Measurements from ENCODE around the gene TUBE1.
"Not testable (repeated sequence)": the region's sequence is repeated elsewhere in the genome, so short reads cannot be mapped to it uniquely, and the experiment has no call there.

The TUBE1 gene

DNA sequence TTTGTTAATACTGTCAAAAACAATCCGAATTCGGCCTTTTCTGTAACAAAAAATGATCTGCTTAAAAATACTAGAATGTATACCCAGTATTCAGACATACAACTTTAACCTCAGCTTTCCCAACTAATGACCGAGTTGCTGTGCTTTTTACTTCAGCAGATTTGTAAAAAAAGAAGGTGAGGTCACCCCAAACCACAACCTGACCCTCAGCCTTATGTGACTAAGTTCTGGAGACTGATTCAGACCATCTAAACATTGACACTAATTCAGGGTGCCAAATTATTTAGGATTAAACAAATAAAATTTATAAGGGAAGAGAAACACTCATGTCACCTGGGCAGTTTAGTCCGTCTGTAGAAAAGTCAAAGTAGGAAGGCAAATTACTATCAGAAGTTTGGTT is 25.7 kb downstream of the TUBE1 start:
- H3K9me3 ChIP-seq (ENCODE audit: control insufficient read depth, low read depth, low read length) = no peaks in the 10 kb centered on the region

GRCh38 chr6:112058243-112059032 is 28.8 kb downstream of the TUBE1 start:
- Histone ChIP-seq H3K4me1 (ENCODE audit: control insufficient read depth, low read depth, low read length) (no peaks in the 10 kb centered on the region), H3K4me3 (ENCODE audit: low read length) (no peak overlapping the region), H3K27me3 (ENCODE audit: control insufficient read depth, insufficient read depth, low read length) (no peaks in the 10 kb centered on the region), H3K27ac (ENCODE audit: low read length) (no peak overlapping the region), H3K9ac (ENCODE audit: low read length) (no peak overlapping the region), H3K36me3 (ENCODE audit: control insufficient read depth, low read depth, low read length) (no peaks in the 10 kb centered on the region), H3K9me3 (ENCODE audit: control insufficient read depth, low read depth, low read length) (no peaks in the 10 kb centered on the region)

More for the DNA sequence above, 25.7 kb downstream of the TUBE1 start:
- Histone ChIP-seq H3K4me1 (ENCODE audit: control insufficient read depth, low read depth, low read length) (no peaks in the 10 kb centered on the region), H3K4me3 (ENCODE audit: low read length) (no peak overlapping the region), H3K36me3 (ENCODE audit: control insufficient read depth, low read depth, low read length) (no peaks in the 10 kb centered on the region), H3K27ac (ENCODE audit: low read length) (no peak overlapping the region), H3K9ac (ENCODE audit: low read length) (no peak overlapping the region), H3K27me3 (ENCODE audit: control insufficient read depth, insufficient read depth, low read length) (no peaks in the 10 kb centered on the region)

GRCh38 chr6:112054555-112055190 is 32.6 kb downstream of the TUBE1 start:
- Histone ChIP-seq H3K27ac (ENCODE audit: low read length) (no peak overlapping the region), H3K27me3 (ENCODE audit: control insufficient read depth, insufficient read depth, low read length) (no peaks in the 10 kb centered on the region), H3K9ac (ENCODE audit: low read length) (no peak overlapping the region), H3K36me3 (ENCODE audit: control insufficient read depth, low read depth, low read length) (no peaks in the 10 kb centered on the region), H3K4me3 (ENCODE audit: low read length) (no peak overlapping the region), H3K9me3 (ENCODE audit: control insufficient read depth, low read depth, low read length) (no peaks in the 10 kb centered on the region), H3K4me1 (ENCODE audit: control insufficient read depth, low read depth, low read length) (no peaks in the 10 kb centered on the region)

DNA sequence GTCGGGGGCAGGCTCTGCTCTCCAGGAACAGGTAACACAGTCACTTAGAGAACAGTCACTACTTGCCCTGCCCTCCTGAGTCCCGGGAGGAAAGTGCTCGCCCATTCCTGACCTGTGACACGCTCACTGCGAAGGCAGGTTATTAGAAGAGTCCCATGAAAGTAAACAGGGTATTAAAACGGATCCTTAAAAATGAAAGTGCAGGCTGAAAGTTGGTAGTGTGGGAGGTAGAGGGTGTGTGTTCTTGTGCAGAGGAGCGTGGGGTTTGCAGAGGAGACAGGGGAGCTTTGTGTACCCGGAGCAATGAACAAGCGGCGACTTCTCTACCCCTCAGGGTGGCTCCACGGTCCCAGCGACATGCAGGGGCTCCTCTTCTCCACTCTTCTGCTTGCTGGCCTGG is 33.3 kb downstream of the TUBE1 start, which contains the start of gene CCN6:
TSS of gene CCN6 (plus strand) at position 104 of the 400 bp plus-strand sequence. CDS start at position 358, 254 bp downstream.
- no peaks in the 10 kb centered on the region for H3K9me3 ChIP-seq (ENCODE audit: control insufficient read depth, low read depth, low read length)
- no peaks in the 10 kb centered on the region for H3K27me3 ChIP-seq (ENCODE audit: control insufficient read depth, insufficient read depth, low read length)
- H3K36me3 ChIP-seq (ENCODE audit: control insufficient read depth, low read depth, low read length) = no peaks in the 10 kb centered on the region
- no peak within 1 kb of the TSS for H3K27ac ChIP-seq (ENCODE audit: low read length)
- H3K4me1 ChIP-seq (ENCODE audit: control insufficient read depth, low read depth, low read length) = no peaks in the 10 kb centered on the region
- no peak within 1 kb of the TSS for H3K9ac ChIP-seq (ENCODE audit: low read length)
- no peak within 1 kb of the TSS for H3K4me3 ChIP-seq (ENCODE audit: low read length)

DNA sequence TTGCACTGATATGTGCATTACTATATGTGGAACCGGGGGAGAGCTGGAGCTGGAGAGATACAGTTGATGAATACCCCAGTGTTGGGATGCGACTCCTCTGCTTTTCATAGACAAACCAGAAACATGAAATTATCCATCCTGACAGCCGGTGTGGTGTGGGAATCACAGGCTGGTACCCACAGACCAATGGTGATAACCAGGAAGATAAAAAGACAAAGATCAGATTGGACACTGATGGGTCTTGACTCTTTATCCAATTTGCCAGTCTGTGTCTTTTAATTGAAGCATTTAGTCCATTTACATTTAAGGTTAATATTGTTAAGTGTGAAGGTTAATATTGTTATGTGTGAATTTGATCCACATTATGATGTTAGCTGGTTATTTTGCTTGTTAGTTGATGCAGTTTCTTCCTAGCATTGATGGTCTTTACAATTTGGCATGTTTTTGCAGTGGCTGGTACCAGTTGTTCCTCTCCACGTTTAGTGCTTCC is 36.0 kb downstream of the TUBE1 start:
- not testable (repeated sequence) for H3K27me3 ChIP-seq (ENCODE audit: control insufficient read depth, insufficient read depth, low read length); H3K4me3 ChIP-seq (ENCODE audit: low read length); H3K4me1 ChIP-seq (ENCODE audit: control insufficient read depth, low read depth, low read length); H3K9me3 ChIP-seq (ENCODE audit: control insufficient read depth, low read depth, low read length); H3K36me3 ChIP-seq (ENCODE audit: control insufficient read depth, low read depth, low read length); H3K9ac ChIP-seq (ENCODE audit: low read length); H3K27ac ChIP-seq (ENCODE audit: low read length)

- H3K27me3 ChIP-seq (ENCODE audit: control insufficient read depth, insufficient read depth, low read length) = no peaks in the 10 kb centered on the region
- no peaks in the 10 kb centered on the region for H3K4me1 ChIP-seq (ENCODE audit: control insufficient read depth, low read depth, low read length)
- no peak overlapping the region for H3K27ac ChIP-seq (ENCODE audit: low read length)
- H3K4me3 ChIP-seq (ENCODE audit: low read length) = no peak overlapping the region
- no peaks in the 10 kb centered on the region for H3K36me3 ChIP-seq (ENCODE audit: control insufficient read depth, low read depth, low read length)
- H3K9ac ChIP-seq (ENCODE audit: low read length) = no peak overlapping the region
- no peaks in the 10 kb centered on the region for H3K9me3 ChIP-seq (ENCODE audit: control insufficient read depth, low read depth, low read length)
Measured at GRCh38 chr6:112050429-112050828, 36.9 kb downstream of the TUBE1 start.

GRCh38 chr6:112049996-112050395 is 37.3 kb downstream of the TUBE1 start:
- Histone ChIP-seq H3K9me3 (ENCODE audit: control insufficient read depth, low read depth, low read length) (no peaks in the 10 kb centered on the region), H3K4me1 (ENCODE audit: control insufficient read depth, low read depth, low read length) (no peaks in the 10 kb centered on the region), H3K9ac (ENCODE audit: low read length) (no peak overlapping the region), H3K4me3 (ENCODE audit: low read length) (no peak overlapping the region), H3K27ac (ENCODE audit: low read length) (no peak overlapping the region), H3K27me3 (ENCODE audit: control insufficient read depth, insufficient read depth, low read length) (no peaks in the 10 kb centered on the region), H3K36me3 (ENCODE audit: control insufficient read depth, low read depth, low read length) (no peaks in the 10 kb centered on the region)

DNA sequence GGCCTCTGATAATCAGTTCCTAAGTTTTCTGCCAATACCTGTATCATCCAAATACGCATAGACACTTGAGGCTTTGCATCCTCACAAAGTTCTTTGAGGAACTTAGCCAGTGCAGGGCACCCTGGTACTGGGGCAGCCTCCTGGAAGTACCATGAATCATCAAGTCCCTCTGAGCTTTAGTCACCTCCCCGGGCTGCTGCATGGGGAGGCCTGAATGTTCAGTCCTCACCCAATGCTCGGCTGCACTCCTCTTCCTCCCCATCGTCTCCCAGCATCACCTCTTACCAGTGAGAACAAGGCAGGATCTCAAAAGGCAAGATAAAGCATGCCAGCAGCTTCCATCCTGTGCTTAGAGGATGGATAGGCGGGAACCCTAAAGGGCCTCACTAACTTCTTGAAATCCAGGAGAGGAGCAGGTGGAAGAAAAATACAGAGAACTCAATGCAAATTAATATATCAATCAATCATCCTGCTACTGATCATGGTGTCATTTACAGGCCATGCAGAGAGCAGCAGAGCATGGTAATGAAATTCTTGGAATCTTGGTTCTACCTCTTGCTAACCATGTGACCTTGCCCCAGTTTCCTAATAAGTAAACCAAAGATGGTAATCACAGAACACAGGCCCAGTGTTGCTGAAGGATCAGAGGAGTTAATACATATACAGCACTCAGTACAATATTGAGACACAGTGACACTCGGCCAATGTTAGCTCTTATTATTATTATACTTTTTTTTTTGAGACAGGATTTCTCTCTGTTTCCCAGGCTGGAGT is 38.1 kb downstream of the TUBE1 start:
- Histone ChIP-seq H3K27me3 (ENCODE audit: control insufficient read depth, insufficient read depth, low read length) (no peaks in the 10 kb centered on the region), H3K9me3 (ENCODE audit: control insufficient read depth, low read depth, low read length) (no peaks in the 10 kb centered on the region), H3K4me1 (ENCODE audit: control insufficient read depth, low read depth, low read length) (no peaks in the 10 kb centered on the region), H3K4me3 (ENCODE audit: low read length) (no peak overlapping the region), H3K27ac (ENCODE audit: low read length) (no peak overlapping the region), H3K36me3 (ENCODE audit: control insufficient read depth, low read depth, low read length) (no peaks in the 10 kb centered on the region), H3K9ac (ENCODE audit: low read length) (no peak overlapping the region)

DNA sequence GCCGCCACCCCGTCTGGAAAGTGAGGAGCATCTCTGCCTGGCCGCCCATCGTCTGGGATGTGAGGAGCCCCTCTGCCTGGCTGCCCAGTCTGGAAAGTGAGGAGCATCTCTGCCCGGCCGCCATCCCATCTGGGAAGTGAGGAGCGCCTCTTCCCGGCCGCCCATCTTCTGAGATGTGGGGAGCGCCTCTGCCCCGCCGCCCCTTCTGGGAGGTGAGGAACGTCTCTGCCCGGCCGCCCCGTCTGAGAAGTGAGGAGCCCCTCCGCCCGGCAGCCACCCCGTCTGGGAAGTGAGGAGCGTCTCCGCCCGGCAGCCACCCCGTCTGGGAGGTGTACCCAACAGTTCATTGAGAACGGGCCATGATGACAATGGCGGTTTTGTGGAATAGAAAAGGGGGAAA is 39.8 kb downstream of the TUBE1 start:
- H3K9me3 ChIP-seq (ENCODE audit: control insufficient read depth, low read depth, low read length); H3K27me3 ChIP-seq (ENCODE audit: control insufficient read depth, insufficient read depth, low read length); H3K9ac ChIP-seq (ENCODE audit: low read length); H3K27ac ChIP-seq (ENCODE audit: low read length); H3K4me3 ChIP-seq (ENCODE audit: low read length); H3K36me3 ChIP-seq (ENCODE audit: control insufficient read depth, low read depth, low read length); H3K4me1 ChIP-seq (ENCODE audit: control insufficient read depth, low read depth, low read length): not testable (repeated sequence)

GRCh38 chr6:112044856-112045255 is 42.4 kb downstream of the TUBE1 start:
- no peaks in the 10 kb centered on the region for H3K9me3 ChIP-seq (ENCODE audit: control insufficient read depth, low read depth, low read length)
- no peaks in the 10 kb centered on the region for H3K27me3 ChIP-seq (ENCODE audit: control insufficient read depth, insufficient read depth, low read length)
- no peaks in the 10 kb centered on the region for H3K4me1 ChIP-seq (ENCODE audit: control insufficient read depth, low read depth, low read length)
- H3K4me3 ChIP-seq (ENCODE audit: low read length) = no peak overlapping the region
- H3K27ac ChIP-seq (ENCODE audit: low read length) = no peak overlapping the region
- no peak overlapping the region for H3K9ac ChIP-seq (ENCODE audit: low read length)
- no peaks in the 10 kb centered on the region for H3K36me3 ChIP-seq (ENCODE audit: control insufficient read depth, low read depth, low read length)

DNA sequence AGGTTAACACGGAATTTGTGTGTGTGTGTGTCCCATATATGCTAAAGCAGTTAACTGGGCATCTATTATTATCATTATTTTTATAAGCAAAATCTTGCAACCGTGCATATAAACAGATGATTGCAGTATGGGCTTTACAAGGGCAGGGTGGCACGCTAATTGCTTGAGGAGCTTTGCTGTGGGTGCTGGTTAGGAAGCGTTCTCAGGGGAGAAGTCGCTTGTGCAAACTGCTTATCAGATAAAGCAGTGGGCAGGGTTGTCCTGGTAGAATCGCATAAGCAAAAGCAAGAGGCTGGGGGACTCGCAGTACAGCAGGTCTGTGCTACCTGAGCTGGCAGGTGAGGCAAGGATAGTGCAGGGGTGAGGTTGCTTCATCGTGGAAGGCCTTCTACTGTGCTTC is 43.1 kb downstream of the TUBE1 start:
- Histone ChIP-seq H3K36me3 (ENCODE audit: control insufficient read depth, low read depth, low read length) (no peaks in the 10 kb centered on the region), H3K27ac (ENCODE audit: low read length) (no peak overlapping the region), H3K27me3 (ENCODE audit: control insufficient read depth, insufficient read depth, low read length) (no peaks in the 10 kb centered on the region), H3K9ac (ENCODE audit: low read length) (no peak overlapping the region), H3K4me3 (ENCODE audit: low read length) (no peak overlapping the region), H3K4me1 (ENCODE audit: control insufficient read depth, low read depth, low read length) (no peaks in the 10 kb centered on the region), H3K9me3 (ENCODE audit: control insufficient read depth, low read depth, low read length) (no peaks in the 10 kb centered on the region)

All from iPS-18a (cell line).